Activated gamma-delta T cell (primary cell): ENCODE results near the gene SPAG4.

ENCODE experiments used
- DNase-seq: peaks from one replicate; lab custom pipeline; 2025; lab: John Stamatoyannopoulos, UW

The SPAG4 gene

DNA sequence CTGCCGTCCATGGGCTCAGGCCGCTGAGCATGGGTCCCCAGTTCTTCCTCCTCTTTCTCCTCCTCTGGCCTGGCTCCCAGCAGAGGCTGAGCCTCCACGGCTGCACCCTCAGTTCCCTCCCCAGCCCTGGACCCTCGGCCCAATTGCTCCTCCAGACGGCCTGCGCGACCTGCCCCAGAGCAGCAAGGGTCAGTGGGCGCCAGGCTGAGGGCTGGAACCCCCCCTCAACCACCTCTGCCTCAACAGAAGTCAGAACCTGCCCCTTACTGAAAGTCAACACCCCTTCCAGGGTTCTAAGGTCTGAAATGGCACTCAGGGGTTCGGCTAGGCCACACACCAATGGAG lies 15.9 kb upstream of the SPAG4 start:
- DNase-seq: no peak

DNA sequence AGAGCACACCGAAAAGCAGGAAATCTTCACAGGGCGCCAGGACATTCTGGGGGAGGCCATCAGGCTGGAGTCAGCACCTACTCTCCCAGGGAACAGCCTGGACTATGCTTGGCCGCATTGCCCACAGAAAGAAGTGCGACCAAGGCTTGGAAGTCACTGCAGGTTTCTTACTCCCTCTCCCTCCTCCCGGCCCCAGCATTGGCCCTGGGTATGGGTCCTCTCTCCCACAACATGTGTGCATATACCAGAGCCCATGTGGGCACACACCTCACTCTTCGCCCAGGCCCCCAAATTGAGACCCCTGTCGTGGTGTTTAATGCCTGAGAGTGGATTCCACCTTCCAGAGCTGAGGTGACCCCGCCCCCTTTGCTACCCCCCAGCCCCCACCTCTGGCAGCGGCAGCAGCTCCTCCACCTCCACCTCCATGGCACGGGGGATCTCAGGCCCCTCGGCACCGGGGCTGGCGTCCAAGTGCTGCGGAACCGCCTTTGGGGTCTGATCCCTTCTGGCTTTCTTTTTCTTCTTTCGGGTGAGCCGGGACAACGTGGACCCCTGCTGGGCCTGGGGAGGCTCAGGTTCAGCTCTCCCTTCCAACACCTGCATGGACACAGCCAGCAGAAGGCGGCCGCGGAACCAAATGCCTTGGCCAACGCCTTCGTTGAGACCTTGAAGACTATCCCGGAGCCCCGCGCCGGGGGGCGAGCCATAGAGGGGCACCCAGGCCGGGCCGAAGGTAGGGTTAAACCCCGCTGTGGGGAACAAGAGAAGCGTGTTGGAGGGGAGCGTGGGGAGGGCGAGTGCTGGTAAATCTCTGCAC lies 15.2 kb upstream of the SPAG4 start:
- DNase-seq: no peak

DNA sequence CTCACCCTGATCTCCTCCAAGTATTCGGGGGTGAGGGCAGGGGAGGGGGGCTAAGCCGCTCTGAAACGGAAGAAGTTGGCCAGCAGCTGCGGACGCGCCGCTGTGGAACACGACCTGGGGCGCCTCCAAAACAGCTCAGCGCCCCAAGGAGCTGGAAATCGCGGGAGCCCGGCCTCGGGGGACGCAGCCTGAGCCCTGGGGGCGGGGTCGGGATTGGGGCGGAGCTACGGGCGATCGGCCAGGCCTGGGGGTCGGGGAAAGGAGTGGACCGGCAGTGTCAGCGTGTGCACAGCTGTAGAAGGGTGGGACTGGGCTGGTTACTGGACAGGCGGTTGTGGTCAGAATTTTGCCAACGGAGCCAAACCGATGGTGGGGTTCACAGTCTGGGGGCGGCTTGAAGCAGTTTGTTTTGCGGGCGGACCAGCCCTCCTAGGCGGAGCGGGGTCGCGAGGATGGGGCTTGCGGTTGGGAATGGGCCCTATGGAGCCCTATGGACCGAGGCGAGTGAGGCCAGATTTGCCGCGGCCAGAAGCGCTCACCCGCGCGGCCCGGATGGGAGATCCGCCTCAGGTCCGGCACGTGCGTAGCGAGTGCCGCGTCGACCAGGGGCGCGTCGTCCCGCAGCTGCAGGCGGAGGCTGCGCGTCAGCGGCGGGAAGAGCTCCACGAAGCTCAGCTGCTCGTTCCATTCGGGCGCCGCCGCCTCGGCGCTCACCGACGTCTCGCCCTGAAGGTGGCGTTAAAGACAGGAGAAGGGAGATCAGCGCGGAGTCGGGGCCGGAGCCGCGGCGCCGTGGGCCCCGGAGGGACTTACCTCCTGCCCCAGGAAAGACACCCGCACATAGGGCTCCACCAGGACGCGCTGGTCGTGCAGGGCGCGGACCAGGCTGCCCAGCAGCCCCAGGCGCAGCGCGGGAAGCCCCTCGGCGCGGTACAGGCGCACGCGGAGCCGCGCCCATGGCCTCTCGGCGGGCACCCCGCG lies 14.3 kb upstream of the SPAG4 start:
- DNase-seq: peak; percentile 65

DNA sequence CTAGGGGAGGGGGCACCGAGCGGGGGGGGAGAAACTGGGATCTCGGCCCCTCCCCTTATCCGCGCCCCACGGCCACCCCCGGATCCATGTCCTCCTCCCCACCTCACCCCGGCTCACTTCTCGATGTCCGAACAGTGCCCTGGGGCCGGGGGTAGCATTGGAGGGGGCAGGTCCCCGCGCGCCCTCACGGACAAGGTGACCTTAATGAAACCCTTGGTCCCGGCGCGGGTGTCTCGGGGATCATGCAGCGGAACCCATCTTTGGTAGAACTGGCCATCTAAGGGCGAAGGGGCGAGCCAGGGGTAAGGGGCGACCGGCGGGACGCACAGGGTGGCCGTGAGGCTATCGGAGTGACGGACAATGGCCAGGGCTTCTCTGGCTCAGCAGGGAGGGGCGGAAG lies 13.6 kb upstream of the SPAG4 start:
- DNase-seq: no peak

DNA sequence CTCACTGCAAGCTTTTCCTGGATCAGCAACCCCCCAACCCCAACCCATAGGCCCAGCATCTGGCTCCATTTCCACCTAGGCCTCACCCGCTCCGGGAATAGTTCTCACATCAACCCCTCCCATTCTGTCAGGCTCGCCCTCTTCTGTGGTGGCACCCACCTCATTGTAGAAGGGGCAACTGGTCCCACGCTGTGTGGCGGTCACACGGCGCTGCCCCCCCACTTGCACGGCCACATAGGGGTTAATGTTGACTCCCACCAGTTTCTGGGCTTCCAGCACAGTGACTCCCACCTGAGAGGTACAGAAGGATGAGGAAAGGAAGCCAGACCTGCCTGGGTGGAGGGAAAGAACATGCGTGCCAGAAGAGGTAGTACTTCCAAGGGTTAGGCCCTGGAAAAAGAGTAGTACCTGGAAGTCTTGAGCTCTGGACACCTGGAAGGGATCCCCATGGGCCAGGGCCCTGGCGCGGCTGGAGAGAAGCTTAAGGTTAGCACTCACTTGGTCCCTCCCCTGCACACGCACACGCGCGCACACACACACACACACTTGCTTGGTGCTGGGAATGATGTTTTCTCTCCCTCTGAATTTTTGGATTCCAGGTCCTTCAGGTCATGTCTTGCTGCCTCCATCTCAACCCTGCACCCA lies 12.7 kb upstream of the SPAG4 start:
- DNase-seq: no peak

DNA sequence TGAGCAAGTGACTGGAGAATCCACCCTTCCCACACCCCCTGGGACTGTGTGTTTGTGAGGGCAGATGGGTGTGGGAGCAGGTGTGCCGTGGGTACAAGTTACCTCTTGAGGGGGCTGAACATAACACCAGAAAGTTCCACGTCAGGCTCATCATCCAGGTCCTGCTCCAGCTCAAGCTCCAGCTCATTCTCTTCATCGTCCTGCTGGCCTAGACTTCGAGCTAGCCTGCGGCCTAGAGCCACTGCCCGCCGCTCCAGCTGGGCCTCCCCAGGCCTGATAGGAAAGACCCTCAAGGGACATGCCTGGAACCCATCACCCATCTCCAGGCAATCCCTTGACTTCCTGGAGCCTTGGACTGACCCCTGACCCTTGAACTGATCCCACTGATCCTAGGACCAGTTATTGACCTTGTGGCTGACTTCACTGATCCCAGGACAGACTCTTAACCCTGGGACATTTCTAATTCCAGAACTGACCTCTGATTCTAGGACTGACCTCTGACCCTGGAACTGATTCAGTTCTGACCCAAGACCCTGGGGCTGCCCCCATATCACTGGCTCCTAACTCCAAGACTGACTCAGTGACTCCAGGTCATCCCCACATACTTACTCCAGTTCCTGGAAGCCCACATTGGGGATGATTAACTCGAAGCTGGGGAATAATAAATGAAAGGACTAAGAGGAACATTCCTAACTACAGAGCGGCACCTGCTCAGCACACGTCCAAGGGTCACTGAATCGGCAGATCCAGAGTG lies 11.8 kb upstream of the SPAG4 start:
- DNase-seq: no peak

DNA sequence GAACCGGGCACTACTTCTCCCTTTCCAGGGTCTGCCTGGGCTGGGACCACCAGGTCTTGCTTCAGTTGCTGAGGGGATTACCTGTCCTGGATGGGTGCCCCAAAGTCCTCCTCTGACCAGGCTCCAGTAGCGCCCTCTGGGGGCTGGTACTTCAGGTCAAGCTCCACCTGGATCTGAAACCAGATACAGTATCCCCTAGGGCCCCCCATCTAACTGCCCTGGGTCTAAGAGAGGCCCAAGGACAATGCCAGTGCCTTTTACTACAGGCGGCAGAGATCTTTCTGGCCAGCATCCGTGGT lies 11.2 kb upstream of the SPAG4 start:
- no peak for DNase-seq

DNA sequence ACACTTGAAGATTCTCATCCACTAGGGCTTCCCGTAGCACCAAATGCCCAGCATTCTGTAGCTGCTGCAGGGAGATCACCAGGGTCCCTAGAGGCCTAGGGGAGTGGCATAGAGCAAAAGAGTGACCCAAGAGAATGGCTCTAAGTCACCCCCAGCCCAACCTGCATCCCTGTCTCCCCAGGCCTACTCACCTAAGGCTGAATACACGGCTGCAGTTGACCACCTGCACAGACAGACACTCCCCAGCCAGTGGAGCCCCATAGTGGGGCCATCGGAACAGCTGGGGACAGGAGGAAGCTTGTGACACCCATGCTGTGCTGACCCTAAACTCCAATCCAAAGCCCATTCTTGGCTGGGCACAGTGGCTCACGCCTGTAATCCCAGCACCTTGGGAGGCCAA lies 9.5 kb upstream of the SPAG4 start:
- DNase-seq: no peak

DNA sequence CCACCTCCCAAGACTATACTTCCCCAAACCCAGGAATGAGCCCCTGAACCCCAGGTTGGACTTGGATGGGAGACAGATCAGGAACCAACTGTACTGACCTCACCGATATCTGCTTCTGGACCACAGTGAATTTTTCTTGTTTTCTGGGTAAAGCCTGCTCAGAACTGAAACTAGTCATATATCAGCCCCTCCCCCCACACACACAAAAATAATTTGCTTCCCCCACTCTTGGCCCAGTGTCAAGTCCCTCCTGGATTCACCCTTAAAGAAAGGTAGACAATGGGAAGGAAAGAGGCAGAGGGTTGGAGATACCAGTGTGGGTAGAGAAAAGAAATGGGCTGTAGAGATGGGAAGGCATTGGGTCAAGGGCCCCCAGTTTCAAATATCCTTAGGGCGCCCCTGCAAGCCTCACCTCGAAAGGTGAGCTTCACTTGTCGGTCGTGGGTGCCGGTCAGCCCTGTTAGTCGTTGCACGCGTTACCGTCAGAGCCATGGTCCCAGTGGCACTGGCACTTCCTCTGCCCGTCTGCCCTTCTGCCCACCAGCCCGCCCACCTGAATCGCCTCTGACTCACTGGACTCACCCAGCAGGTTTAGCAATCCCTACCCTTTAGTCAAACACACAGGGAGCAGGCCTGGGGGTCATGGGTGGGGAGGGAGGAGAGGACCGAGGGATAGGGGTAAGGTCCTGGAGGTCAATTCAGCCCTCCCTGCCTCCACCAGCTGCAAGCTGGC lies 8.5 kb upstream of the SPAG4 start:
- DNase-seq: no peak

DNA sequence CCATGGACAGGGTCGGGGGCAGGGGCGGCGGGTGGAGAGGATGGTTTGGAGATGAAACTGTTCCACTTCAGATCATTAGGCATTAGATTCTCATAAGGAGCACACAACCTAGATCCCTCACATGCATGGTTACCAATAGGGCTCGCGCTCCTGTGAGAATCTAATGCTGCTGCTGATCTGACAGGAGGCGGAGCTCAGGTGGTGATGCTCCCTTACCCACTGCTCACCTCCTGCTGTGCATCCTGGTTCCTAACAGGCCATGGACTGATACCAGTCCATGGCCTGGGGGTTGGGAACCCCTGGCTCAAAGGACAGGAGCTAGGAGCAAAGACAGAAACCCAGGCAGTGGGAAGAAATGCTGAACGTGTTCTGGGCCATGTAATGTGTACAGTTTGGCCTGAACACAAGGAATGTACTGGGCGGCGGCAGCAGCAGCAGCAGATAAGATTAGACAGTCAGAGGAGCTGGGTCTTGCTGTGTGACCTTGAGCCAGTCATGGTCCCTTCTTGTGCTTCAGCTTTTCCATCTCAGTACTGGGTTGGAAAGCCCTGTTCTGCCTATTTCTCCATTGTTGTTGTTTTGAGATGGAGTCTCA lies 4.7 kb upstream of the SPAG4 start:
- DNase-seq: no peak

DNA sequence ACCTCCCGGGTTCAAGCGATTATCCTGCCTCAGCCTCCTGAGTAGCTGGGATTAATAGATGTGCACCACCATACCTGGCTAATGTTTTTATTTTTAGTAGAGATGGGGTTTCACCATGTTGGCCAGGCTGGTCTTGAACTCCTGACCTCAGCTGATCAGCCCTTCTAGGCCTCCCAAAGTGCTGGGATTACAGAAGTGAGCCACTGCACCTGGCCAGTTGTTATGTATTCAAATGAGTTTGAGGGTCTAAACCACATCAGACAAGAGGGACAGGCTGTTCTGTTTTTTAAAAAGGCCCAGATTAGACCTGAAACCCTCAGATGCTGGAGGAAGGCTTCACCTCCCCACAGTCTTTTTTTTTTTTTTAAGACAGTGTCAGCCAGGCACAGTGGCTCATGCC lies 4.1 kb upstream of the SPAG4 start:
- no peak for DNase-seq

DNA sequence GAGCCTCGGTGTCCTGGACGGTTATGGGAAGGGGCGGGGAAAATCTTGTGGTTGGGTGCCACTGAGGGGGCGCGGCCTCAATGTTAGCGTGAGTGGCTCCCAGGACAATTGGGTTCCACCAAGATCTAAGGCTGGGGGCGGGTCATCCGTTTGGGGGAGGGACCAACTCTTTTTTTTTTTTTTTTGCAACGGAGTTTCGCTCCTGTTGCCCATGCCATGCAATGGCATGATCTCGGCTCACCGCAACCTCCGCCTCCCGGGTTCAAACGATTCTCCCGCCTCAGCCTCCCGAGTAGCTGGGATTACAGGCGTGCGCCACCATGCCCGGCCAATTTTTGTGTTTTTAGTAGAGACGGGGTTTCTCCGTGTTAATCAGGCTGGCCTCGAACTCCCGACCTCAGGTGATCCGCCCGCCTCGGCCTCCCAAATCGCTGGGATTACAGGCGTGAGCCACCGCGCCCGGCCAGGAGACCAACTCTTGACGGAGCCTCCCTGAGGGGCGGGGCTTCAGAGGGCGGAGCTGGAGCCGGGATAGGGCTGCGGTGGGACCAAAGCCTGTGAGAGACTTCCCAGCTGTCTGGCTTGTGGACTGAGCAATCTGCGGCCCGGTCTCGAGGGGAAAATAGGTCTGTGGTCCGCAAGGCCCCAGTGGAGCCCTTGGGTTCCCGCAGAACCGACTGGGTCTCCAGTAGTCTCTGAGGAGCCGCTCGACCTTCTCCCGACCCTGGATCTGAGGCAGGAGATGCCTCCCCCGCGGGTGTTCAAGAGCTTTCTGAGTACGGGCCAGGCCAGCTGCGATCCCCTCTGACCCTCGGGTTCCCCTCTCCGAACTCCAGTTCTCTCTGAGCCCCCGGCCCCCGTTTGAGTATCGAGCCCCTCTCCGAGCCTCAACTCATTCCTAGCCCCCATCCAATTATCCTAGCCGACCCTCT lies 1.1 kb downstream of the SPAG4 start:
- peak; percentile 39 for DNase-seq

DNA sequence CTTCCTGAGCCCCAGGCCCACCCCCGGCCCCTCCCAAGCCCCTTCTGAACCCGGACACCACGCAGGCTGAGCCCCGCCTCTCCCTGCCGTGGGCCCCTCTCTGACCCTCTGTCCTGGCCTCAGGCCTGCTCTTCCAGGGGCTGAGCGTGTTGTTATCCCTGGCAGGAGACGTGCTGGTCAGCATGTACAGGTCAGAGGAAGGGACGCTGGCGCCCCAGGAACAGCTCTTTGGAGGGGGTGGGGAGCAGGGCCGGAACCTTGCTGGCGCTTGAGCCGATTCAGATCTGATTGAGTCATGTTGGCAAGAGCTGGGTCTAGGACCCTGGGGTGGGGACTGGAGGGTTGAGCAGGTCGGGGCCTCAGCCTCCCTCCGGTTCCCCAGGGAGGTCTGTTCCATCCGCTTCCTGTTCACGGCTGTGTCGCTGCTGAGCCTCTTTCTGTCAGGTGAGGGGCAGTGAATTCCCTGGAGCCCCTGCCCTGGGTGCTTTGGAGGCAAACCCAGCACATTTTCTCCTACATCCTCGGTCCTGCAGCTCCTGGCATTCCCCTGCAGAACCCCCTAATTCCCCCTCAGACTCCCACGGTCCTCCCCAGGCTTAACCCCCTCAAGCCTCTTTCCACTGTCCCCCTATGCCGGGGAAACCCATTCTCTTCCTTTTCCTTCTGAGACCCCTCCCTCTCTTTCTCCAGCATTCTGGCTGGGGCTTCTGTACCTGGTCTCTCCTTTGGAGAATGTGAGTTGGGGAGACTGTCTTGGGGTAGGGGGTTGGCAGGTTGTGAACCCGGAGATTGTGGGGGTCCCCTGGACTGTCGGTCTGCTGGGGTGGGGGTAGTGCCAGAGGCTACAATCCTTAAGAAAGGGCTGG lies 2.0 kb downstream of the SPAG4 start:
- no peak for DNase-seq

DNA sequence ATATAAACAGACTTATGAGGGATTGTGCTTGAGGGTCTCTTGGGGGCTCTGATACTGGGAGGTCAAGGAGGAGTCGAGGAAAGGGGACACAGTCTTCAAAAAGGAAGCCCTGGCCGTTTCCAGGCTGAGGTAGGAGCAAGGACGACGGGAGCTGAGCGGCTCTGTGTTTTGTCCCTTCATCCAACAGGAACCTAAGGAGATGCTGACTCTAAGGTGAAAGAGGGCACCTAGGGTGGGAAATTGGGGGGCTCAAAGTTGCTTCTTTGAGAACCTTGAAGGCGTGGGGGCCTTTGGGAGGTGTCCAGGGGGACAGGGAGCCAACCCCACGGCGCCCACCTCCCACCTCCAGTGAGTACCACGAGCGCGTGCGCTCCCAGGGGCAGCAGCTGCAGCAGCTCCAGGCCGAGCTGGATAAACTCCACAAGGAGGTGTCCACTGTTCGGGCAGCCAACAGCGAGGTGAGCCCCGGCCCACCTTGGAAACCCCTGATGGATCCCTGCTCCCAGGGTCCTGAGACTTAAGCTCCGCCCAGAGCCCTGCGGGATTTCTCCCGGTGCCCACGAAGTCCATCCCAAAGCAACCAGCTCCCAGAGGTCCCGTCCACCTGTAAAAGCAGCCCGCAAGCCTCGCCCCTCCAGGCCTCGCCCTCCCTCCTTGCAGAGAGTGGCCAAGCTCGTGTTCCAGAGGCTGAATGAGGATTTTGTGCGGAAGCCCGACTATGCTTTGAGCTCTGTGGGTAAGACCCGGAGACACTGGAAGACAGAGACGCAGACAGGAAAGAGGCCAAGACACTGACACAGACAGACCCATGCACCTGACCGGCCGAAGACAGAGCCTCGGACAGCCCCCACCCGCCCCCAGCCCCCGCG lies 2.9 kb downstream of the SPAG4 start:
- DNase-seq: no peak

DNA sequence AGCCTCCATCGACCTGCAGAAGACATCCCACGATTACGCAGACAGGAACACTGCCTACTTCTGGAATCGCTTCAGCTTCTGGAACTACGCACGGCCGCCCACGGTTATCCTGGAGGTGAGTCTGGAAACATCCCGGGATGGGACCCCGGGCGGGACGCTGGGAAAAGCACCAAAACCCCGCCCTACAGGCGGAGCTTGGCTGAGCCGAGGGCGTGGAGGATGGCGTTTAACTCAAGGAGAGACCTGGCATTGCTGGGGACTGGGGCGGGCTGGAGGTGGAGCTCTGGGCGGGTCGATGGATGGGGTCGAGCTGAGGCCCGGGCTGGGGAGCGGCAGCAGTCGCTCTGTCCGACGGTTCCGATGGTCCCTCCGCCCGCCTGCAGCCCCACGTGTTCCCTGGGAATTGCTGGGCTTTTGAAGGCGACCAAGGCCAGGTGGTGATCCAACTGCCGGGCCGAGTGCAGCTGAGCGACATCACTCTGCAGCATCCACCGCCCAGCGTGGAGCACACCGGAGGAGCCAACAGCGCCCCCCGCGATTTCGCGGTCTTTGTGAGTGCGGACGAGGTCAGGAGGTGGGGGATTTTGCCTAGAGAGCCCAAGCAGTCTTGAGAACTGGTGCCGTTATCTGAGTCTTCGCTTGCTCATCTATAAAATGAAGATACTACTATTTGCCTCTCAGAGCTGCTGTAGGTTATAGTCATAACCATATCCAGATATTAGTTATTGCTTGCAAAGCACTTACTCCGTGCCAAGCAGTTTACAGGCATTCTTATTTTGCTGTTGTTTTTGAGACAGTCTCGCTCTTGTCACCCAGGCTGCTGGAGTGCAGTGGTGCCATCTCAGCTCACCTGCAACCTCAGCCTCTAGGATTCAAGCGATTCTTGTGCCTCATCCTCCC lies 3.8 kb downstream of the SPAG4 start:
- peak; percentile 52 for DNase-seq

DNA sequence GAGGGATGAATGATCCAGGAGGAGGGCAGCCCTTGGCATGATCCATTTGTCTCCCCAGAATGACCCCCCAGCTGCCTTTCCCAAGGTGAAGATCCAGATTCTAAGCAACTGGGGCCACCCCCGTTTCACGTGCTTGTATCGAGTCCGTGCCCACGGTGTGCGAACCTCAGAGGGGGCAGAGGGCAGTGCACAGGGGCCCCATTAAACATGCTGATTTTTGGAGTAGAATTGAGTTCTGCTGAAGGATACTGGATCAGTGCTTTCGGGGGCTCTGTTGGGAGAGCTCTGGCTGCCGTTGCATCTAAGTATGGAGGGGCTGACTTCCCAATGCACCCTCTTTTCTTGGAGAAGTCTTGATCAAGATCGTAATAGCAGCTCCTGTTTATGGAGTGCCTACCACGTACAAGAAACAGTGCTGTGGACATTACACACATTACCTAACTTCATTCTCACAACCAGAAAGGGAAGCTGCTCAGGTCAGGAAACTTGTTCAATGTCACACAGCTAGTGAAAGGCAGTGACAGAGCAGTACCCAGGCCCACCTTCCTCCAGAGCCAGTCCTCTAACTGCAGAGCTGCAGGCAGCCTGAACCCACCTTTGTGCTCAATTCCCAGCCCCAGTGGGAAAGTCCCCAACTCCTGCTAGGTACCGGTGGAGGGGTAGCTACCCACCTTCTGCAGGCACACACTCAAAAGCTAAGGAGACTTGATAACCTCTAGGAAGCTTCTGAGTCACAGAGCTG lies 5.4 kb downstream of the SPAG4 start:
- DNase-seq: no peak
